Colonic mucosa (tissue), 4 donors: ENCODE results near the gene COPS9. TPM values are rescaled to one million over a fixed set of nuclear protein-coding genes. Genes with fewer than 3 reads are reported as not detected.

Experiments used
- DNase-seq: peaks from one replicate; pipeline ENCODE4 v3.0.0-alpha.2; 2020
- H3K27ac ChIP-seq: fragments of 200-600 bp; one replicate; pipeline ENCODE4 v1.8.0; 2021
- H3K27me3 ChIP-seq: fragments of 200-600 bp; one replicate; pipeline ENCODE4 v1.8.0; 2021
- H3K36me3 ChIP-seq: fragments of 200-600 bp; one replicate; pipeline ENCODE4 v1.8.0; 2021
- H3K4me1 ChIP-seq: fragments of 200-600 bp; one replicate; pipeline ENCODE4 v1.8.0; 2021; ENCODE audit warnings: mild to moderate bottlenecking
- H3K4me3 ChIP-seq: fragments of 200-600 bp; one replicate; pipeline ENCODE4 v1.8.0; 2021
- H3K9ac ChIP-seq, 2 donors: one replicate each; pipeline ENCODE4 v1.7.0; 2013; ENCODE audit warnings: control low read depth in 2 of 2, low read depth in 2 of 2, low read length in 2 of 2
- H3K9me3 ChIP-seq: fragments of 200-600 bp; one replicate; pipeline ENCODE4 v1.8.0; 2021
- CTCF ChIP-seq: fragments of 200-600 bp; IDR thresholded peaks from one replicate; pipeline ENCODE4 v1.8.0; 2022; ENCODE audit warnings: antibody characterized with exemption, mild to moderate bottlenecking
- intact Hi-C: fragments of 100-400 bp; cut with DNase I; formaldehyde crosslinking; loops from one replicate; pipeline ENCODE4 v1.14.1; 2022
- total RNA-seq, 2 donors: library from RNA; stranded (reverse); fragmentation: NEBNext Ultra II Directional in 1 of 2; extraction: Animal tissue kit (Norgen Biotek cat#: 25700) in 1 of 2; gene quantifications; one replicate each; pipeline ENCODE4 v1.2.1, GENCODE V29; 2021
- donor health status: healthy.
- donor health status: DM: no; HTN: no; CAD: no.
- donor health status: DM: no; HTN: no; CAD: no.

The COPS9 gene
- total RNA-seq, 2 donors from 2014 or later: 119 to 169 TPM

DNA sequence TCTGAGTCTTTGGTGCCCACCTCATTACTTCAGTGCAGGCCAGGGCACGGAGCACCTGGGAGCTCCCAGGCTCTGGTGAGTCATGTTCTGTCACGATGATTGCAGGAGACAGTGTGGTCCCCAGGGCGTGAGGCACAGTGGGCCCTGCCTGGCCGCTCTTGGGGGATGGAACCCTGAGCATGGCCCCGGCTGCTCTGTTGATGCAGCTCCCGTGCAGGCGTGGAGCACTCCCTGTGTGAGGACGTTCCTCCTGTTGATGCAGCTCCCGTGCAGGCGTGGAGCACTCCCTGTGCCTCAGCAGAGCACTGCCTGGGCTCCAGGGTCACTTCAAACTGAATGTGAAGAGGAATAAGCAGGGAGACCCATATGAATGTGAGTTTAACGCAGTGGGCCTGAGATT, 30.1 kb downstream of the COPS9 start:
- intact Hi-C loops: no loop called here

DNA sequence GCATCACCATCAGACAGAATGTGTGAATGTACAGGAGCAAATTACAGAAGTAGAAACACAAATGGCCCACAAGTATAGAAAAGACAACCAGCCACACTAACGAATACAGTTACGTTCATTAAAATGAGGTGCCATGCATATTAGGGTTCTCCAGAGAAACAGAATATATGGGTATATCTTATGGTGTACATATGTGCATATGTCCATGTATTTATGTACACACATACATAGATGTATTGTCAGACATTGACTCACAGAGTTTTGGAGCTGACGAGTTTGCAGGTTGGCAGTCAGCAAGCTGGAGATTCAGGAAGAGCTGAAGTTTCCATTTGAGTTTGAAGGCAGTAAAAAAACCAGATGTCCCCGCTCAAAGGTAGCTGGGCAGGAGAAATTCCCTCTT, 33.0 kb downstream of the COPS9 start:
- no peak for TF ChIP-seq CTCF
- Histone ChIP-seq H3K36me3 (no peaks in the 10 kb centered on the region), H3K4me1 (no peaks in the 10 kb centered on the region), H3K9me3 (no peaks in the 10 kb centered on the region), H3K27me3 (peaks cover 4% of the 10 kb centered on the region), H3K9ac (no peak overlapping the region), H3K4me3 (no peak overlapping the region), H3K27ac (no peak overlapping the region)
- intact Hi-C loops: no loop called here
- DNase-seq: no peak

More for the DNA sequence above, 30.1 kb downstream of the COPS9 start:
- Histone ChIP-seq H3K36me3 (no peaks in the 10 kb centered on the region), H3K4me1 (no peaks in the 10 kb centered on the region), H3K27me3 (no peaks in the 10 kb centered on the region), H3K27ac (no peak overlapping the region), H3K9me3 (no peaks in the 10 kb centered on the region), H3K9ac (no peak overlapping the region), H3K4me3 (no peak overlapping the region)
- no peak for DNase-seq
- no peak for TF ChIP-seq CTCF

GRCh38 chr2:240098349-240098748, 37.8 kb downstream of the COPS9 start:
- no peaks in the 10 kb centered on the region for H3K9me3 ChIP-seq
- TF ChIP-seq CTCF: no peak
- peaks cover 24% of the 10 kb centered on the region for H3K27me3 ChIP-seq
- intact Hi-C loops: no loop called here
- H3K9ac ChIP-seq: no peak overlapping the region
- H3K36me3 ChIP-seq: no peaks in the 10 kb centered on the region
- no peak for DNase-seq
- H3K4me1 ChIP-seq: no peaks in the 10 kb centered on the region
- H3K27ac ChIP-seq: no peak overlapping the region
- no peak overlapping the region for H3K4me3 ChIP-seq

- no peak overlapping the region for H3K9ac ChIP-seq
- no peaks in the 10 kb centered on the region for H3K36me3 ChIP-seq
- H3K4me3 ChIP-seq: no peak overlapping the region
- H3K27me3 ChIP-seq: peaks cover 24% of the 10 kb centered on the region
- H3K9me3 ChIP-seq: no peaks in the 10 kb centered on the region
- H3K4me1 ChIP-seq: no peaks in the 10 kb centered on the region
- TF ChIP-seq CTCF: no peak
- H3K27ac ChIP-seq: no peak overlapping the region
- no peak for DNase-seq
- intact Hi-C loops: no loop called here
Observed at GRCh38 chr2:240095556-240096523, 40.3 kb downstream of the COPS9 start.

- Histone ChIP-seq H3K27me3 (peaks cover under 1% of the 10 kb centered on the region), H3K9me3 (no peaks in the 10 kb centered on the region), H3K4me1 (no peaks in the 10 kb centered on the region), H3K27ac (no peak overlapping the region), H3K36me3 (no peaks in the 10 kb centered on the region), H3K9ac (no peak overlapping the region), H3K4me3 (no peak overlapping the region)
- no peak for TF ChIP-seq CTCF
- DNase-seq: no peak
- intact Hi-C loops: no loop called here
Observed at GRCh38 chr2:240089306-240089705, 46.8 kb downstream of the COPS9 start.
